22Rv1 (cell line): Measurements from ENCODE around the gene LLGL1.

Experiments
- CTCF ChIP-seq: fragments of 450-650 bp; IDR thresholded peaks from 2 replicates; pipeline ENCODE4 v1.5.1; 2017; ENCODE audit warnings: mild to moderate bottlenecking
- ZFX ChIP-seq: fragments of 450-650 bp; IDR thresholded peaks from 2 replicates; pipeline ENCODE4 v1.6.1; 2017; ENCODE audit warnings: antibody characterized with exemption, borderline replicate concordance

- TF ChIP-seq CTCF (no peak), ZFX (no peak)
Observed at GRCh38 chr17:18280766-18281371, 55.4 kb downstream of the LLGL1 start.
